AG04450 (cell line): ENCODE results near the gene MMP1. TPM values are rescaled to one million over a fixed set of nuclear protein-coding genes. Genes with fewer than 3 reads are reported as not detected.

Experiments
- CTCF ChIA-PET: fragments of 300-600, 350-600 bp; formaldehyde crosslinking; extraction: SDS; loops from one replicate; lab custom pipeline; 2022; ENCODE audit warnings: antibody characterized with exemption, inconsistent platforms; lab: Charles Lee
- POLR2A ChIA-PET: fragments of 350-600 bp; formaldehyde crosslinking; extraction: SDS; loops from one replicate; lab custom pipeline; 2021; ENCODE audit warnings: antibody characterized with exemption, inconsistent platforms; lab: Yijun Ruan, JAX
- DNase-seq: peaks from one replicate; pipeline ENCODE4 v3.0.0-alpha.2; 2011; ENCODE audit warnings: low read depth, low spot score
- H3K27ac ChIP-seq: one replicate; pipeline ENCODE4 v1.5.1; 2012; ENCODE audit warnings: low read depth, low read length, control low read depth
- H3K27me3 ChIP-seq: one replicate; pipeline ENCODE4 v1.6.0; 2012; ENCODE audit warnings: low read length; ENCODE audit not compliant: control insufficient read depth, insufficient read depth
- H3K4me3 ChIP-seq: 2 replicates; pipeline ENCODE4 v1.5.1; 2011; ENCODE audit warnings: mild to moderate bottlenecking, low read depth, low read length, control low read depth
- H3K9me3 ChIP-seq: 2 replicates; pipeline ENCODE4 v1.5.1; 2012; ENCODE audit warnings: low read length; ENCODE audit not compliant: control insufficient read depth, insufficient read depth
- polyA plus RNA-seq: library from polyadenylated mRNA; depleted of rRNA; stranded (reverse); fragments of >200 nt; gene quantifications from 2 replicates; pipeline ENCODE4 v1.2.3, GENCODE V29; 2011
- TF ChIP-seq, protein P1 (sequence below): IDR thresholded peaks from 2 replicates; pipeline ENCODE4 v1.5.1; 2011; ENCODE audit warnings: low read depth, low read length, control low read depth, inconsistent platforms

MMP1 gene
- polyA plus RNA-seq, 1 experiment: 41.2 TPM

DNA sequence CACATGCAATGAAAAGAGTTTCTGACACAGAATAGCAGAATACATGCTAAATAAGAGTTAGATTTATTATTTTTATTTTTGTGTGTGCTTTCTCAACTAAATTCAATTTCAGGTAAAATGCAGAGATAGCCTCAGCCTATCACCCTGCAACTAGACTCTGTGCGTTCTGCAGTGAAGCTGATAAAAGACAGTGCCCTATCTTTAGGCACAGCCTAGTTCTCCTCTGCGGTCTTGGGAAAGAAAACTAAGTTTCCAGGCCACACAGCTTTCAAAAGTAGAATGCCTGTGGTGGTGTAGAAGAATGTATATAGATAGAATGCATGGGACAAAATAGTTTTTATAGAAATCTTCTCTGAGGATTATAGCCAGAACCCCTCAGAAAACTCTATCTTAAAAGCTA is 12.0 kb upstream of the MMP1 start:
- ChIA-PET POLR2A (no interaction called here), CTCF (interaction anchor here (0.8 to 4.2 kb wide), 16 partner anchors 8 to 245 kb away, joined by 3 to 30 read pairs (median 3); no protein-coding TSS in a partner anchor)
- no peak for DNase-seq

GRCh38 chr11:102807921-102808320 is 10.0 kb upstream of the MMP1 start:
- TF ChIP-seq, protein P1, sequence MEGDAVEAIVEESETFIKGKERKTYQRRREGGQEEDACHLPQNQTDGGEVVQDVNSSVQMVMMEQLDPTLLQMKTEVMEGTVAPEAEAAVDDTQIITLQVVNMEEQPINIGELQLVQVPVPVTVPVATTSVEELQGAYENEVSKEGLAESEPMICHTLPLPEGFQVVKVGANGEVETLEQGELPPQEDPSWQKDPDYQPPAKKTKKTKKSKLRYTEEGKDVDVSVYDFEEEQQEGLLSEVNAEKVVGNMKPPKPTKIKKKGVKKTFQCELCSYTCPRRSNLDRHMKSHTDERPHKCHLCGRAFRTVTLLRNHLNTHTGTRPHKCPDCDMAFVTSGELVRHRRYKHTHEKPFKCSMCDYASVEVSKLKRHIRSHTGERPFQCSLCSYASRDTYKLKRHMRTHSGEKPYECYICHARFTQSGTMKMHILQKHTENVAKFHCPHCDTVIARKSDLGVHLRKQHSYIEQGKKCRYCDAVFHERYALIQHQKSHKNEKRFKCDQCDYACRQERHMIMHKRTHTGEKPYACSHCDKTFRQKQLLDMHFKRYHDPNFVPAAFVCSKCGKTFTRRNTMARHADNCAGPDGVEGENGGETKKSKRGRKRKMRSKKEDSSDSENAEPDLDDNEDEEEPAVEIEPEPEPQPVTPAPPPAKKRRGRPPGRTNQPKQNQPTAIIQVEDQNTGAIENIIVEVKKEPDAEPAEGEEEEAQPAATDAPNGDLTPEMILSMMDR: peak; percentile 30
- peaks cover 6% of the 10 kb centered on the region; the same call in 1 of the 2 replicates for H3K9me3 ChIP-seq
- H3K27me3 ChIP-seq: no peaks in the 10 kb centered on the region
- no peak for DNase-seq
- no peak overlapping the region for H3K4me3 ChIP-seq
- CTCF ChIA-PET: no interaction called here
- POLR2A ChIA-PET: no interaction called here
- no peak overlapping the region for H3K27ac ChIP-seq

More for the DNA sequence above, 12.0 kb upstream of the MMP1 start:
- no peak overlapping the region for H3K27ac ChIP-seq
- H3K4me3 ChIP-seq: no peak overlapping the region
- no peaks in the 10 kb centered on the region for H3K27me3 ChIP-seq
- peaks cover 6% of the 10 kb centered on the region; the same call in 1 of the 2 replicates for H3K9me3 ChIP-seq
- TF ChIP-seq, protein P1: no peak

DNA sequence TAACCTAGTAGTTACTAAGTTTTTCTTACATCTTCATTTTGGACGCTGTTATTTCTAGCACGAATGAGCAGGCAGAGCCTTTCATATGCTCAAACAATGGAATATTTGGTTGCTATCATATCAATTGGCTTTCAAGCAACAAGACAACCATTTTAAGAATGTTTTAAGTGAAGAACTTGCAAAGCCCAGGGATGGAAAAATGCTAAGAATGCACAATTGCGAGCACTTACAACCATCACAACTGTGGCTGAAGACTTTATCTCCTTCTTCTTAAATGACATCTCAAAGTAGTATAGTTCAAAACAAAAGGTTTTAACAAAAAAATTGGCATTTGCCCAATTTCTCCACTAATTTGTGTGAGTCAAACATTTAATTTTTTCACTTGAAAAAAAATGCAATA is 8.3 kb upstream of the MMP1 start:
- CTCF ChIA-PET: interaction anchor here (1.2 kb wide), 1 partner anchor 248 kb away, joined by 3 read pairs; no protein-coding TSS in a partner anchor

DNA sequence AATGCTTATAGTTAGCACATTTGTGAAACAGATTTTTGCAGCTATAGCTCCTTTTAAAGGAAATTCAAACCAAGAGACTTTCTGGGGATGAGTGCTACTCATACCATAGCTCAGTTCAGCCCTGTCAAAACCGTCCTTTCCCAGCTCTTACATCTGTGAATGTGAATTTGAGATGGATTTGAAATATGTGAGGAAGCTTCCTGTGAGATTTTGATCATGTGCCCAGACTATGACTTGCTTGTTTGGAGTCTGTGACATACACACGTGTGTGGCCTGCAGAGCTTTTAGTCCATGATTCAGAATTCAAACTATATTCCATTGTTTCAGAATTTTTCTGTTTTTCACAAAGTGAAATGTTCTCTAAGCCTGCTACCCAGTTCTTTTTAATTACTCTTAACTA is 4.4 kb upstream of the MMP1 start:
- ChIA-PET CTCF (interaction anchor here (0.6 to 1.5 kb wide), 6 partner anchors 8 to 307 kb away, joined by 3 to 5 read pairs (median 5); partner anchors contain the start of gene MMP10), POLR2A (interaction anchor here (1.1 kb wide), 1 partner anchor 40 kb away, joined by 3 read pairs; no protein-coding TSS in a partner anchor)
- no peaks in the 10 kb centered on the region for H3K27me3 ChIP-seq
- no peak overlapping the region for H3K27ac ChIP-seq
- no peaks in the 10 kb centered on the region for H3K9me3 ChIP-seq
- peak; percentile 80 for DNase-seq
- no peak overlapping the region for H3K4me3 ChIP-seq
- TF ChIP-seq, protein P1: no peak

More for the DNA sequence above, 8.3 kb upstream of the MMP1 start:
- POLR2A ChIA-PET: no interaction called here
- no peak overlapping the region for H3K27ac ChIP-seq
- peak; percentile 24 for DNase-seq
- no peak overlapping the region for H3K4me3 ChIP-seq
- TF ChIP-seq, protein P1: no peak
- no peaks in the 10 kb centered on the region for H3K27me3 ChIP-seq
- peaks cover 6% of the 10 kb centered on the region; the same call in 1 of the 2 replicates for H3K9me3 ChIP-seq

GRCh38 chr11:102800767-102801166 is 2.8 kb upstream of the MMP1 start:
- ChIA-PET POLR2A (no interaction called here), CTCF (interaction anchor here (1.4 kb wide), 1 partner anchor 10 kb away, joined by 4 read pairs; no protein-coding TSS in a partner anchor)

More at GRCh38 chr11:102800767-102801166, 2.8 kb upstream of the MMP1 start:
- Histone ChIP-seq H3K9me3 (no peaks in the 10 kb centered on the region), H3K27me3 (no peaks in the 10 kb centered on the region), H3K27ac (no peak overlapping the region), H3K4me3 (no peak overlapping the region)
- TF ChIP-seq, protein P1: no peak
- DNase-seq: no peak
